ENCODE results near the gene THSD4. TPM values are rescaled to one million over a fixed set of nuclear protein-coding genes. Genes with fewer than 3 reads are reported as not detected.

The THSD4 gene
- polyA plus RNA-seq, 2 of the 4 experiments (the other 2 are of a cell fraction), result 15.8 to 40.7 TPM

DNA sequence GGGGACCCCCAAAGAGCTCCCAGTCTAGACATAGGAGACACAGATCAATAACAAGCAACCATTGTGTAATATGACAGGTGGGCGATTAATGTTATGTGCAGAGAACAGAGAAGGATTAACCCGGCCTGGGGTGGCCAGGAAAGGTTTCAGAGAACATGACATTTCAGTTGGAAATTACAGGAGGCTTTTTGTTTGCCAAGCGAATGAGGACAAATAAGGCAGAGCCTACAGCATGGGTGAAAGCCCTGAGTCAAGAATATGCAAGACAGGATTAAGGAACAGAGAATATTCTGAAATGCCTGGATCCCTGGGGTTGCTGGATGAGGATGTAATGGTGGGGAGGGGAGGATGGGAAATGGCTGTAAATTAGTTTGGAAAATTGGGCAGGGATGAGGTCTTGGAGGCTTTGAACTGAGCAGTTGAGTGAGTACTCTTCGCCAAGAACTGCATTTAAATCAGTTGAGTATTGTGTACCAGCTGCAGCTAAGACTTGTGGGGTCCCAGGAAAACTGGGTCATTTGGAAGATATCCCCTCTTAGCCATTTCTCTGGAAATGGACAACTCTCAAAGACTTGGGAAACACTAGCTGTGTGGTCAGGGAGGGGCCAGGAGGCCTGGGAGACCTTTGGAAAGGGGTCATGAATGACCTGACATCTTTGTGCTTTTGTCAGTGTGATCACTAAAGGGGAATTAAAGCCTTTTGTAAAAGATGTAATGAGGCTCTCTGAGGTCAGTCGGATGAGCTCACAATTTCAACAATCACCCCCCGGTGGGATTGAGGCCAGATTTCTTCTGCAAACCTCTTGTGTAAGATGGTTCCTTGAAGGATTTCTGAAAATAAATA, 496.5 kb downstream of the THSD4 start:
- FAIRE-seq, result no peak
- H3K4me2 ChIP-seq, result no peak overlapping the region
- no peaks in the 10 kb centered on the region for H3K9me3 ChIP-seq
- no peak overlapping the region for H3K4me3 ChIP-seq
- no peak overlapping the region for H3K27ac ChIP-seq
- TF ChIP-seq NPAS2 (CRISPR knock-in tag; IDR thresholded peaks at IDR 0.05; ENCODE audit: borderline replicate concordance) (no peak), FOXS1 (CRISPR knock-in tag; IDR thresholded peaks at IDR 0.05) (no peak), TFCP2L1 (CRISPR knock-in tag; IDR thresholded peaks at IDR 0.05) (no peak), HOXA7 (CRISPR knock-in tag; IDR thresholded peaks at IDR 0.05) (no peak), POLR2AphosphoS2 (conservative IDR thresholded peaks at IDR 0.05; ENCODE audit: low read length) (no peak), RFX5 (IDR thresholded peaks at IDR 0.05) (no peak), CHD2 (IDR thresholded peaks at IDR 0.05; ENCODE audit: low read length, partially characterized antibody) (no peak), CEBPB (IDR thresholded peaks at IDR 0.05) (no peak)
- TF ChIP-seq, protein P1, sequence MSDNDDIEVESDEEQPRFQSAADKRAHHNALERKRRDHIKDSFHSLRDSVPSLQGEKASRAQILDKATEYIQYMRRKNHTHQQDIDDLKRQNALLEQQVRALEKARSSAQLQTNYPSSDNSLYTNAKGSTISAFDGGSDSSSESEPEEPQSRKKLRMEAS (IDR thresholded peaks at IDR 0.05), result no peak
- no peak for ATAC-seq
- WGBS (ENCODE audit: missing lambda C conversion rate), result 74% methylated on average over 6 of the region's 6 CpGs
- peaks cover 27% of the 10 kb centered on the region; the same call in 2 of the 3 replicates for H3K4me1 ChIP-seq
- ChIA-PET POLR2A (no interaction called here), CTCF (no interaction called here)
- no peak for DNase-seq (ENCODE audit: low read depth in 1 of 2, low spot score in 1 of 2)

DNA sequence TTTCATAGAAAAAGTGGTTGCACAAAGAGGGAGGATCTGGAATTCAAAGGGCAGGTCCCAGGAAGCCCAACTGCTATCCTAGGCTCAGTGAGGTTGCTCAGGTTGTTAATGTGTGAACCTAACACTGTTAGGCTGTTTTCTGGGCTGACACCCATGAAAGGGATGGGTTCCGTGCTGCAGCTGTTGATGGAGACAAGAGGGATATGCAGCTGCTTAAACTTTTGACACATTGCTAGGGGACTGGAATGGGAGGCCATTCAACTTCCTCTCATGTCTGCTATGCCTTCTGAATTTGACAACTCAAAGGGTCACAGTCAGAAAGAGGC, 497.1 kb downstream of the THSD4 start:
- H3K4me3 ChIP-seq, result no peak overlapping the region
- no peak for DNase-seq (ENCODE audit: low read depth in 1 of 2, low spot score in 1 of 2)
- no peak for TF ChIP-seq RCOR1 (IDR thresholded peaks at IDR 0.05; ENCODE audit: low read depth, low read length)
- TF ChIP-seq RFX5 (IDR thresholded peaks at IDR 0.05), result no peak
- TF ChIP-seq RAD21 (conservative IDR thresholded peaks at IDR 0.05 in 1 of 2, IDR thresholded peaks at IDR 0.05 in 1 of 2), result no peak
- TF ChIP-seq ZSCAN20 (CRISPR knock-in tag; IDR thresholded peaks at IDR 0.05), result no peak
- no peak for TF ChIP-seq ZNF302 (CRISPR knock-in tag; IDR thresholded peaks at IDR 0.05)
- no peak for TF ChIP-seq TFCP2L1 (CRISPR knock-in tag; IDR thresholded peaks at IDR 0.05)
- TF ChIP-seq HOXB5 (CRISPR knock-in tag; IDR thresholded peaks at IDR 0.05), result no peak
- TF ChIP-seq ESRRA (IDR thresholded peaks at IDR 0.05; ENCODE audit: borderline replicate concordance, low read length), result no peak
- no peak for TF ChIP-seq HOXA7 (CRISPR knock-in tag; IDR thresholded peaks at IDR 0.05)
- no peak for TF ChIP-seq FOSL2 (IDR thresholded peaks at IDR 0.05)
- TF ChIP-seq FOSL2 (CRISPR knock-in tag; IDR thresholded peaks at IDR 0.05), result no peak
- TF ChIP-seq, protein P2, sequence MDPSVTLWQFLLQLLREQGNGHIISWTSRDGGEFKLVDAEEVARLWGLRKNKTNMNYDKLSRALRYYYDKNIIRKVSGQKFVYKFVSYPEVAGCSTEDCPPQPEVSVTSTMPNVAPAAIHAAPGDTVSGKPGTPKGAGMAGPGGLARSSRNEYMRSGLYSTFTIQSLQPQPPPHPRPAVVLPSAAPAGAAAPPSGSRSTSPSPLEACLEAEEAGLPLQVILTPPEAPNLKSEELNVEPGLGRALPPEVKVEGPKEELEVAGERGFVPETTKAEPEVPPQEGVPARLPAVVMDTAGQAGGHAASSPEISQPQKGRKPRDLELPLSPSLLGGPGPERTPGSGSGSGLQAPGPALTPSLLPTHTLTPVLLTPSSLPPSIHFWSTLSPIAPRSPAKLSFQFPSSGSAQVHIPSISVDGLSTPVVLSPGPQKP (IDR thresholded peaks at IDR 0.05; ENCODE audit: low read depth, low read length), result no peak
- TF ChIP-seq RARB (CRISPR knock-in tag; IDR thresholded peaks at IDR 0.05), result no peak
- no peak for TF ChIP-seq NR3C1 (IDR thresholded peaks at IDR 0.05)
- TF ChIP-seq SREBF2 (IDR thresholded peaks at IDR 0.05), result no peak
- TF ChIP-seq EHF (CRISPR knock-in tag; IDR thresholded peaks at IDR 0.05), result no peak
- TF ChIP-seq MYC (IDR thresholded peaks at IDR 0.05; ENCODE audit: borderline replicate concordance, low read length), result no peak
- no peak for TF ChIP-seq CBX8 (IDR thresholded peaks at IDR 0.05)
- TF ChIP-seq ZFP36 (IDR thresholded peaks at IDR 0.05; ENCODE audit: borderline replicate concordance, partially characterized antibody), result no peak
- TF ChIP-seq PBX3 (IDR thresholded peaks at IDR 0.05), result no peak
- no peak for TF ChIP-seq NPAS2 (CRISPR knock-in tag; IDR thresholded peaks at IDR 0.05; ENCODE audit: borderline replicate concordance)
- FAIRE-seq, result no peak
- WGBS (ENCODE audit: missing lambda C conversion rate), result 100% methylated on average over 1 of the region's 1 CpG
- ATAC-seq, result no peak
- no peak overlapping the region for H3K4me2 ChIP-seq
- no peaks in the 10 kb centered on the region for H3K9me3 ChIP-seq
- ChIA-PET POLR2A (no interaction called here), CTCF (no interaction called here)
- no peak overlapping the region for H3K27ac ChIP-seq
- H3K4me1 ChIP-seq, result peaks cover 27% of the 10 kb centered on the region; the same call in 2 of the 3 replicates

Measured in A549 (cell line).